MG63 (cell line): Measurements from ENCODE around the gene PTPRK. TPM values are rescaled to one million over a fixed set of nuclear protein-coding genes. Genes with fewer than 3 reads are reported as not detected.

Source experiments
- DNase-seq: peaks from one replicate; pipeline ENCODE4 v3.0.0-alpha.2; 2020
- H3K27me3 ChIP-seq: fragments of 250-450 bp; sonication (Bioruptor Pico); 2 replicates; pipeline ENCODE4 v1.5.1; 2020; ENCODE audit warnings: mild to moderate bottlenecking, moderate library complexity
- H3K36me3 ChIP-seq: fragments of 250-450 bp; sonication (Bioruptor Pico); 2 replicates; pipeline ENCODE4 v1.5.1; 2020; ENCODE audit warnings: mild to moderate bottlenecking, moderate library complexity
- H3K4me3 ChIP-seq: fragments of 250-450 bp; sonication (Bioruptor Pico); 2 replicates; pipeline ENCODE4 v1.5.1; 2020; ENCODE audit warnings: mild to moderate bottlenecking, moderate library complexity
- H3K9me3 ChIP-seq: fragments of 250-450 bp; sonication (Bioruptor Pico); 2 replicates; pipeline ENCODE4 v1.5.1; 2020; ENCODE audit warnings: mild to moderate bottlenecking, moderate library complexity
- total RNA-seq: library from RNA; depleted of rRNA; stranded (reverse); fragments of >200 nt; shearing (Covaris generic); gene quantifications from 2 replicates; pipeline ENCODE4 v1.2.3, GENCODE V29; 2014; ENCODE audit warnings: low replicate concordance

The PTPRK gene
- total RNA-seq, 1 experiment from 2014 or later: 9.7 TPM

- H3K27me3 ChIP-seq: no peaks in the 10 kb centered on the region
- DNase-seq: no peak
- no peak overlapping the region for H3K4me3 ChIP-seq
- H3K36me3 ChIP-seq: peaks cover 11% of the 10 kb centered on the region
- H3K9me3 ChIP-seq: no peaks in the 10 kb centered on the region
These were observed 547.6 kb downstream of the PTPRK start for GRCh38 chr6:127972815-127973214.

GRCh38 chr6:127971945-127972391 is 548.4 kb downstream of the PTPRK start:
- H3K36me3 ChIP-seq: peaks cover 11% of the 10 kb centered on the region
- no peaks in the 10 kb centered on the region for H3K9me3 ChIP-seq
- no peaks in the 10 kb centered on the region for H3K27me3 ChIP-seq
- H3K4me3 ChIP-seq: no peak overlapping the region
- no peak for DNase-seq

- H3K4me3 ChIP-seq: no peak overlapping the region
- no peaks in the 10 kb centered on the region for H3K9me3 ChIP-seq
- no peak for DNase-seq
- H3K36me3 ChIP-seq: peaks cover 10% of the 10 kb centered on the region
- no peaks in the 10 kb centered on the region for H3K27me3 ChIP-seq
These were observed 549.0 kb downstream of the PTPRK start for GRCh38 chr6:127971386-127971785.

- no peaks in the 10 kb centered on the region for H3K9me3 ChIP-seq
- no peaks in the 10 kb centered on the region for H3K27me3 ChIP-seq
- peaks cover 9% of the 10 kb centered on the region for H3K36me3 ChIP-seq
- DNase-seq: no peak
- no peak overlapping the region for H3K4me3 ChIP-seq
These were observed 550.7 kb downstream of the PTPRK start for GRCh38 chr6:127969701-127970100.

GRCh38 chr6:127968394-127968793 is 552.0 kb downstream of the PTPRK start:
- no peaks in the 10 kb centered on the region for H3K27me3 ChIP-seq
- no peak for DNase-seq
- no peak overlapping the region for H3K4me3 ChIP-seq
- H3K36me3 ChIP-seq: peaks cover 9% of the 10 kb centered on the region
- no peaks in the 10 kb centered on the region for H3K9me3 ChIP-seq

GRCh38 chr6:127967708-127968107 is 552.7 kb downstream of the PTPRK start:
- peaks cover 3% of the 10 kb centered on the region for H3K36me3 ChIP-seq
- no peak overlapping the region for H3K4me3 ChIP-seq
- DNase-seq: no peak
- no peaks in the 10 kb centered on the region for H3K27me3 ChIP-seq
- H3K9me3 ChIP-seq: no peaks in the 10 kb centered on the region

- no peaks in the 10 kb centered on the region for H3K27me3 ChIP-seq
- DNase-seq: no peak
These were observed 553.8 kb downstream of the PTPRK start for GRCh38 chr6:127966616-127967015.

GRCh38 chr6:127963495-127963894 is 556.9 kb downstream of the PTPRK start:
- no peaks in the 10 kb centered on the region for H3K27me3 ChIP-seq
- no peak overlapping the region for H3K4me3 ChIP-seq
- no peak for DNase-seq
- H3K9me3 ChIP-seq: no peaks in the 10 kb centered on the region
- no peaks in the 10 kb centered on the region for H3K36me3 ChIP-seq

More at GRCh38 chr6:127966616-127967015, 553.8 kb downstream of the PTPRK start:
- Histone ChIP-seq H3K4me3 (no peak overlapping the region), H3K9me3 (no peaks in the 10 kb centered on the region), H3K36me3 (no peaks in the 10 kb centered on the region)

- DNase-seq: no peak
- no peaks in the 10 kb centered on the region for H3K9me3 ChIP-seq
- no peak overlapping the region for H3K4me3 ChIP-seq
- no peaks in the 10 kb centered on the region for H3K27me3 ChIP-seq
- no peaks in the 10 kb centered on the region for H3K36me3 ChIP-seq
These were observed 560.5 kb downstream of the PTPRK start for GRCh38 chr6:127959869-127960268.

GRCh38 chr6:127956956-127957355 is 563.4 kb downstream of the PTPRK start:
- Histone ChIP-seq H3K36me3 (no peaks in the 10 kb centered on the region), H3K9me3 (no peaks in the 10 kb centered on the region), H3K27me3 (no peaks in the 10 kb centered on the region), H3K4me3 (no peak overlapping the region)
- DNase-seq: no peak

GRCh38 chr6:127956260-127956888 is 564.0 kb downstream of the PTPRK start:
- no peaks in the 10 kb centered on the region for H3K9me3 ChIP-seq
- H3K4me3 ChIP-seq: no peak overlapping the region
- no peaks in the 10 kb centered on the region for H3K27me3 ChIP-seq
- no peaks in the 10 kb centered on the region for H3K36me3 ChIP-seq
- peak; percentile 6 for DNase-seq

GRCh38 chr6:127954082-127954481 is 566.3 kb downstream of the PTPRK start:
- peak; percentile 6 for DNase-seq
- no peak overlapping the region for H3K4me3 ChIP-seq
- H3K27me3 ChIP-seq: no peaks in the 10 kb centered on the region
- H3K9me3 ChIP-seq: no peaks in the 10 kb centered on the region
- no peaks in the 10 kb centered on the region for H3K36me3 ChIP-seq

GRCh38 chr6:127952831-127953230 is 567.6 kb downstream of the PTPRK start:
- peak; percentile 49 for DNase-seq

GRCh38 chr6:127952176-127952575 is 568.2 kb downstream of the PTPRK start:
- no peaks in the 10 kb centered on the region for H3K9me3 ChIP-seq
- H3K36me3 ChIP-seq: no peaks in the 10 kb centered on the region
- no peak for DNase-seq
- no peak overlapping the region for H3K4me3 ChIP-seq
- no peaks in the 10 kb centered on the region for H3K27me3 ChIP-seq

More at GRCh38 chr6:127952831-127953230, 567.6 kb downstream of the PTPRK start:
- H3K9me3 ChIP-seq: no peaks in the 10 kb centered on the region
- no peak overlapping the region for H3K4me3 ChIP-seq
- H3K27me3 ChIP-seq: no peaks in the 10 kb centered on the region
- H3K36me3 ChIP-seq: no peaks in the 10 kb centered on the region

GRCh38 chr6:127951172-127951917 is 569.1 kb downstream of the PTPRK start:
- Histone ChIP-seq H3K27me3 (no peaks in the 10 kb centered on the region), H3K9me3 (no peaks in the 10 kb centered on the region), H3K36me3 (no peaks in the 10 kb centered on the region), H3K4me3 (no peak overlapping the region)
- no peak for DNase-seq

GRCh38 chr6:127950566-127951145 is 569.7 kb downstream of the PTPRK start:
- no peak overlapping the region for H3K4me3 ChIP-seq
- no peaks in the 10 kb centered on the region for H3K36me3 ChIP-seq
- DNase-seq: no peak
- H3K27me3 ChIP-seq: no peaks in the 10 kb centered on the region
- H3K9me3 ChIP-seq: no peaks in the 10 kb centered on the region

- Histone ChIP-seq H3K27me3 (no peaks in the 10 kb centered on the region), H3K36me3 (no peaks in the 10 kb centered on the region), H3K4me3 (no peak overlapping the region), H3K9me3 (no peaks in the 10 kb centered on the region)
- DNase-seq: no peak
These were observed 571.1 kb downstream of the PTPRK start for GRCh38 chr6:127949251-127949650.
